ENCODE measurements around the gene ZNF776.
"Not testable (repeated sequence)": the region's sequence is repeated elsewhere in the genome, so short reads cannot be mapped to it uniquely, and the experiment has no call there.

The ZNF776 gene

DNA sequence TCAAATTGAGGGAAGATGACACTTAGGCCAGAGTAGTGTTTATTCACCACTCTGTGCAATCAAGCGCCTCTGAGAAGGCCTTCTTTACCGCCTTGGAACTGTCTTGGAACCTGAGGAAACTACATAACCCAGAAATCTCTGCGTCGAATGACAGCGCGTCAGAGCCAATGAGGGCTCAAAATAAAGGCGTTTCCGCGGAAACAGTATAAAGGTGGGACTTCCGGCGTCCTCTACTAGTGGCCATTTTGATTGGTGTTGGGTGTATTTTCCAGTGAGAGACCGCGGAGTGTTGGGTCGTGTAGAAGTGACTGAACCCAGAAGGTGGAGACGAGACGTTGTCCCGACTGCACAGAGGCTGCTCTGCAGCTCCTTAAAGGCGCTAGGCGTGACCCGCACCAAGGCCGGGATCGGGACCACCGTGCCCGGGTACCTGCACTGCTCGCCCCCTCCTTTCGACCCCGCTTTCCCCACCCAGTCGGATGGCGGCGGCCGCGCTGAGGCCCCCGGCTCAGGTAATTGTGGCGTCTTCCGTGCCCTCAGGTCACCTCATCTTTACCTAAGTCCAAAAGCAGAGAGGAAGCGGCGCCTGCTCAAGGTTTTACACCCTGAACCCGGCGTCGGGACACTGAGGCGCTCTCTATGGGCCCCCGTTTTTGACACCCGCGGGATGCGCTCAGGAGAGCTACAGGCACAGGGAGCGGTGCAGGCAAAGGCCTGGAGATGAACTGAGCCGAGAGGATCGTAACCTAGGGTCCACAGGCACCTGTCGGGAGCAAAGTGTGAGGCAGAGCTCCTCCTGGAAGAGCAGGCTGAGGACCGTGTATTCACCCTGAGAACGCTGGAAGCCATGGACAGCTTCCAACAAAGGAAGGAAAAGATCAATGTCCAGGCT, at the start of gene ZNF776:
Gene ZNF776 (plus strand): TSS at position 236 of the 892 bp plus-strand sequence. CDS start 244 bp downstream, at position 480.
- DNase-seq, result peak; percentile 80

DNA sequence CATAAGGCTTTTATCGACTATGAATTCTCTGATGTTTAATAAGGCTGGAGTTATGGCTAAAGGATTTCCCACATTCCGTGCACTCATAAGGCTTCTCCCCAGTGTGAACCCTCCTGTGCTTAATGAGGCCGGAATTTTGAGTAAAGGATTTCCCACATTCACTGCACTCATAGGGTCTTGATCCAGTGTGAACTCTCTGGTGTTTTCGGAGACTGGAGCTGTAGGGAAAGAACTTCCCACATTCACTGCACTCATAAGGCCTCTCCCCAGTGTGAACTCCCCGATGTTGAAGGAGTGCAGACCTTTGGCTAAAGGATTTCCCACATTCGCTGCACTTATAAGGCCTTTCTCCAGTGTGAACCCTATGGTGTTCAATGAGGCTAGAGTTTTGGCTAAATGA, 45.0 kb upstream of the ZNF776 start:
- no peak for DNase-seq

DNA sequence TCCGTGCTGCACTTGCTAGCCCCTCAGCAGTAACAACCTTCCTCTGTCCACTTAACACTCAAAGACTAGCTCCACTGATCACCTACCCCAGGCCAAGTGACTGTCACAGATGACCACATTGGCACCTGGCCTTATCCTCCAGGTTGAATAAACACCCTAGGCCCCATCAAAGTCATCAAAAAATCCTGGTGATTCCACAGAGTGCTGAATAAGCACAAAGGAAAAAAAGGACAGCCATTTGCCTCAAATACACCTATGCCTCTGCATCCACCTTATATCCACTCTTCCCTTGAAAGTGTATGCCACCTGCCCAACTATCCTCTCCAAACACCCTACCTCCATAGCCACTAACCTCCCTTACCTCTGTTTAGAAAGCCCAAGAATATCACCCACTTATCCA, 40.3 kb upstream of the ZNF776 start:
- DNase-seq, result no peak

DNA sequence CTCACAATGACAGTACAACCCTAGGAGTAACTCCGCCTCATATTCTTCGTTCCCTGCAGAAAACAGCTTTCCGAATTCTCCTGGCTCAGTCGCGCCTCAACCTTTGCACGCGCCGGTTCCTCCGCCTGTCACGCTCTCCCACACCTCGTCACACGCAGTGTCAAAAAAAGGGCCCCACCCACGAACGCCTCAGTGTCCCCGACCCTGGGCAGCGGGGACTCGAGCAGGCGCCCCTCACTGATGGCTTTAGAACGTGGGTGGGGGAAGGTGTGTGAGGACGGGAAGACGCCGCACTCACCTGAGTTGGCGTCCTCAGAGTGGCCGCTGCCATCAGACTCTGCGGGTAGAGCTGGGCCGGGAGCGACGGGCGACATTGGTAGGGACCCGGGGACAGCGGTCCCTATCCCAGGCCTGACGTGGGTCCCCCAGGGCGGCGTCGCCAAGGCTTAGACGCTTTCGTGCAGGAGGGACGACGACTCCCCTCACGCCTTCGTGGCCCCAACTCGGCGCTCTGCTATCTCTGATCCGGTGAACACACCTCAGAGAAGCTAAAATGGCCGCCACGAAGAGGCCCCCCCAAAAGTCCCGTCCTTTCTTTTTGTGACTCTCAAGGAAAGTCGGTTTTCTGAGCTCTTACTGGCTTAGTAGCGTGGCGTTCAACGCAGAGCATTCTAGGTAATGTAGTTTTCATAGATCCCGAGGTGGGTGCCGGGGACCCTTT, 37.8 kb upstream of the ZNF776 start, which contains the start of gene ZNF154:
Gene ZNF154 (minus strand): TSS at position 564 of the 721 bp plus-strand sequence. CDS start 233 bp downstream, at position 331.
- DNase-seq, result peak; percentile 44

DNA sequence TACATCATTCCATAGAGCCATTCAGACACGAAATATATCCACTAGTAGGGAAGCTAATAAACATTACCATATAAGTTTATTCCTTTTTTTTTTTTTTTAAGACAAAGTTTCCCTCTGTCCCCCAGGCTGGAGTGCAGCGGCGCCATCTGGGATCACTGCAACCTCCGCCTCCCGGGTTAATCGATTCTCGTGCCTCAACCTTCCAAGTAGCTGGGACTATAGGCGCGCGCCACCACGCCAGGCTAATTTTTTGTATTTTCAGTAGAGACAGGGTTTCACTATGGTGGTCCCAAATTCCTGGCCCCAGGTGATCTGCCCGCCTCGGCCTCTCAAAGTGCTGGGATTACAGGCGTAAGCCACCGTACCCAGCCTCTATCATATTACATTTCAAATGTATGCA, 37.0 kb upstream of the ZNF776 start:
- DNase-seq, result no peak

DNA sequence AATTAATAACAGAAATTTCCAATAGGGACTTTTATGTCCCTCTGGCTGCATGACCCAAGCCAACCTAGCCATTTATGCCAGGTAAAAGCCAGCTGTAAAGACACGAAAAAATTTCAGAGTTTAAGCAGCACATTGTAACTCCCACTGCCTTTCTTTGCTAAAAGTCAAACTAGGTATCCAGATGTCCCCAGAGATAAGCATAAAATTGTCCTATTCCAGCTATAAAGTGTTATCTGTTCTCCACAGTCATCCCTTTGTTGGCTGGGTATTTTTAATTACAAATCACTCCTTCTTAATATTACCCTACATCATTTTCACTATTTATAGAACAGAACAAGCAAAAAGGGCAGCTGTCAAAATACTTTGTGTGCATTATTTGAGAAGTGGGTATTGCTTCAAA, 34.4 kb upstream of the ZNF776 start:
- DNase-seq, result no peak

DNA sequence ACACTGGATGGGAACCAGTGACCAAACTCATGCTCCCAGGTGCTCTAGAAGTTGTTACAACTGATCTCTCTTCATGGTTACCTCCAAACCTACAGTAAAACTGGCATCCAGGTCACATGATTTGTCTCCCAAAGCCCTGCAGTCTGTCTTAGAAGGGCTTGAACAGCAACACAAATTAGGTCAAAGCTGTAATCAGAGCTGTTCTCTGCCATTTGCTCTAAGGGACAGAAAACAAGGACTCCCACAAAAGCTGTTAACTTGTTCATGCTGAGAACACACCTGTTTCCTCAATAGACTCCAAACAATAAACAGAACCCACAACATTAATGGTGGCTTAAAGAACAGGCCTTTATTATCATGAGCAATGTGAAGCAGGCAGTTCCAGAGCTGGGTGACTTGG, 27.2 kb upstream of the ZNF776 start:
- no peak for DNase-seq

DNA sequence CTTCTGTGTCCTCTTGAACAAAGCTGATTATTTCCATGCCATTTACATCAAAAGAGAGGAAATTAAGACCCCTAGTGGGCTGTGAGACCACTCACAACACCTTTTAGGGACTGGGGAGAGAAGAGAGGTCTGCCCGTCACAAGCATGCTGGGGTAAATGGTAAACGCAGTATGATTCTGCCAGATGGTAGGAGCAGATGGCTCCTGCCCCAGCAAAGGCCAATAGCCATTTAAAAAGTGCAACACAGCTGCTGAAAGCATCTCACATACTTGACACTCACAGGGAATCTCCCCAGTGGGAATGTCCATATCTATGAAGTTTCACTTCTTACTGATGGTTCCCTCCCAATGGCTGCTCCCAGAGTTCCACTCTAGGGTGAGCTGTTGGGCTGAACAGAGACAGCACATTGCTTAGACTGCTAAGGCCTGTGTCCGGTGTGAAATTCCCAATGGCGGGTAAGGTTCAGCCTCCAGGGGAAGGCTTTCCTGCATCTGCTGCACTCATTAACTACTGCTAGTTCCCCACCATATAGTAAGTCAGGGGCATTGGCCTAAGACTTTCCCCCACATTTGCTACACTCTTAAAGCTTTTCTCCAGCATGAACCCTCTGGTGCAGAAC, 26.6 kb upstream of the ZNF776 start:
- DNase-seq, result no peak

DNA sequence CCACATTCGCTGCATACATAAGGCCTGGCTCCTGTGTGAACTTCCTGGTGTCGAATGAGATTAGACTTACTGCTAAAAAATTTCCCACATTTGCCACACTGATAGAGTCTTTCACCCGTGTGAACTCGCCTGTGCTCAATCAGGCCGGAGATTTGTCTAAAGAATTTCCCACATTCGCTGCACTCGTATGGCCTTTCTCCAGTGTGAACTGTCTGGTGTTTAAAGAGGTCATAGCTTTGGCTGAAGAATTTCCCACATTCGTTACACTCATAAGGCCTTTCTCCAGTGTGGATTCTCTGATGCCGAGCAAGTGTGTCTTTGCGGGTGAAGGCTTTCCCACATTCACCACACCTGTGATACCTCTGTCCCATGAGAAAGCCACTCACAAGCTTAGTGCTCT, 25.7 kb upstream of the ZNF776 start:
- DNase-seq, result no peak

DNA sequence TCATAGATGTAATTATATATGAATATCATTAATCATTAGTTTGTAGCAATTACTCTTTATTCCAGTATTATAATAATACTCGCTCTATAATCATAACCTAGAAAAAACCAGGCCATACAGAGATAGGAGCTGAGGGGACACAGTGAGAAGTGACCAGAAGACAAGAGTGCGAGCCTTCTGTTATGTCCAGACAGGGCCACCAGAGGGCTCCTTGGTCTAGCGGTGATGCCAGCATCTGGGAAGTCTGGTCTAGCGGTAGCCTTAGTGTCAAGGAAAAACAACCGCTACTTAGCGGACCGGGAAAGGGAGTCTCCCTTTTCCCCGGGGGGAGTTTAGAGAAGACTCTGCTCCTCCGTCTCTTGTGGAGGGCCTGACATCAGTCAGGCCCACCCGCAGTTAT, 8.3 kb upstream of the ZNF776 start:
- DNase-seq, result not testable (repeated sequence)

DNA sequence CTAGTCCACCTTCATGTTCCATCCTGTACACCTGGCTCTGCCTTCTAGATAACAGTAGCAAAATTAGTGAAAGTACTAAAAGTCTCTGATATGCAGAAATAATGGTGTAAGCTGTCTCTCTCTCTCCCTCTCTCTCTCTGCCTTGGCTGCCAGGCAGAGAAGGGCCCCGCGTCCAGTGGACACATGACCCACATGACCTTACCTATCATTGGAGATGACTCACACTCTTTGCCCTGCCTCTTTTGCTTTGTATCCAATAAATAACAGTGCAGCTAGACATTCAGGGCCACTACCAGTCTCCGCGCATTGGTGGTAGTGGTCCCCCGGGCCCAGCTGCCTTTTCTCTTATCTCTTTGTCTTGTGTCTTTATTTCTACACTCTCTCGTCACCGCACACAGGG, 7.8 kb upstream of the ZNF776 start:
- DNase-seq, result not testable (repeated sequence)

DNA sequence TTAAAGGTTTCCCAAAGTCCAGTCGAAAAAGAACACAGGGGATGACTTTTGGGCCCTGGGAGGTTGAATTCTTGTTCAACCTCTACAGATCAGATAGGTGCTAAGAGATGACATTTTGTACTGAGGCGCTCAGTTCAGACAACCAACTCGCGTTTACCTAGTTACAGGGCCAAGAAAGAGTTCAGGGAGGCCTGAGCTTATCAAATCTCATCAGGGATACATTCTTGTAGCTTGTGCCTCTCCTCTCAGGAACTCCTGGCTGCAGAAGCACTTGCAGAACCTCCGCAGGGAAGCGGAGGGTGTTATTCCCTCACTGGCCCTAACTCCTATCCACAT, 825 bp downstream of the ZNF776 start:
- DNase-seq, result no peak

DNA sequence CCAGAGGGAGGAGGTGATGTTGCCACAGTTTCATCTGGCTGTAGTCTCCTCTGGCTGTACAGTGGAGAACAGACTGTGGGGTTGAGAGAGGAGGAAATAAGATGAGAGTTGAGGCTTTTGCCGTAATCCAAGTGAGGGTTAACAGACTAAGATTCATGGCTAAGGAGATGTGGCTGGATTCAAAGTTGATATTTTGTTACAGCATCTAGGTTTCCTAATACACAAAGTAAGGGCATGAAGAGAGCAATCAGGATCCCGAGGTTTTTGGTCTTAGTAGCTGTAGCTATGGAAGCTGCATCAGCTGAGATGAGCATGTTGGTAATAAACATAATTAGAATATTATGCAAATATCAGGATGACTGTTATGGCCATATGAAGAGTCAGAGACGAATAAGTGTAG, 1.4 kb downstream of the ZNF776 start:
- DNase-seq, result no peak

DNA sequence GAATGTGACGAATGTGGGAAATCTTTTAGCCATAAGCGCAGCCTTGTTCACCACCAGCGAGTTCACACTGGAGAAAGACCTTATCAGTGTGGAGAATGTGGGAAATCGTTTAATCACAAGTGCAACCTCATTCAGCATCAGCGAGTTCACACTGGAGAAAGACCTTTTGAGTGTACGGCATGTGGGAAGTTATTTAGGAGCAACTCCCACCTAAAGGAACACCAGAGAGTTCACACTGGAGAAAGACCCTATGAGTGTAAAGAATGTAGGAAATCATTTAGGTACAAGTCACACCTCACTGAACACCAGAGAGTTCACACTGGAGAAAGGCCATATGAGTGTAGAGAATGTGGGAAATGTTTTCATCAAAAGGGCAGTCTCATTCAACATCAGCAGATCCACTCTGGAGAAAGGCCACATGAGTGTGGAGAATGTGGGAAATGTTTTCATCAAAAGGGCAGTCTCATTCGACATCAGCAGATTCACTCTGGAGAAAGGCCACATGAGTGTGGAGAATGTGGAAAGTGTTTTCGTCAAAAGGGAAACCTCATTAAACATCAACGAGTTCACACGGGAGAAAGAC, 7.6 kb downstream of the ZNF776 start:
- DNase-seq, result no peak

DNA sequence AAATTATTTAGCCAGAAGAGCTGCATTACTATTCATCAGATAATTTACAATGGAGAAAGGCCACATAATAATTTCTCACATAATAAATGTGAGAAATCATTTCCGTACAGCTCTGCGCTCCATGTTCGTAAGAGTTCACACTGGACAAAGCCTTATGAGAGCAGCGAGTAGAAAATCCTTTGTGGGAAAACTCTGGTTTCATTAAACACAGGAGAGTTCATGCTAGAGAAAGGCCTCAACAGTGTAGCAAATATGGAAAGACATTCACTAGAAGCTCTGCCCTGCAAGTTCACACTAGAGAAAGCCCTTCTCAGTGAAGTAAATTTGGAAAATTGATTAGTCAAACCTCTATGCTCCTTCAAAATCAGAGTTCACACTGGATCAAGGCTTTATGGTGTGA, 8.4 kb downstream of the ZNF776 start:
- no peak for DNase-seq

DNA sequence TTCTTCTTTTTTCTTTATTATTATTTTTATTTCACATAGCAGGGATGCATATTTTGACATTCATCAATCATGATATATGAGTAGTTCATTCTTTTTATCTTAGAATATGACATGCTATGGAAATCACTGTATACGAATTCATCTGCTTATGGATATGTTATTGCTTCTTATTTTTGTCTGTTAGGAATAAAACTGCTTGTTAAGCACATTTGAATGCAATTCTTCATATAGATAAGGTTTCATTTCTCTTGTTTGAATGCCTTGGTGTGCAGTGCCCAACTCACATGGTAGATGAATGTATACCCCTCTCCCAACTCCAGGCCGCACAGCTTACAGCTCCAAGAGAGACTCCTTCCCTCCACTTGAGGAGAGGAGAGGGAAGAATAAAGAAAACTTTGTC, 11.3 kb downstream of the ZNF776 start:
- no peak for DNase-seq

DNA sequence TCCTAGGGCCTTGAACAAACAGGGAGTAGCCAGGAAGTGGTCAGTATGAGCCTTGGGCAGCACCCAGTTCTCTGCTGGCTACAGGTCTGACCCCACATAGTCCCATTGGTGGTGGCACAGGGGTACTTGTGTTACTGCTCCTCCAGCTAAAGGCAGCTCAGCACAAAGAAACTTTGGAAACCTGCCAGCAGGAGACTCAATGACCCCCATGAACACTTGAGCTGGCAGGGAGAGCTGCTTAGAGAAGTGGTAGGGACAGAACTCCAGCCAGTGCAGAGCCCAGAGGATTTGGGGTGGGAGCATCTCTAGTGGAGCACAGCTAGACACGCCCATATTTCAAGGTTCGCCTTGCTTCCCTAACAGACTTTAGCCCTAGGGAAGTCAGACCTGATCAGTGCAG, 12.5 kb downstream of the ZNF776 start:
- DNase-seq, result no peak

DNA sequence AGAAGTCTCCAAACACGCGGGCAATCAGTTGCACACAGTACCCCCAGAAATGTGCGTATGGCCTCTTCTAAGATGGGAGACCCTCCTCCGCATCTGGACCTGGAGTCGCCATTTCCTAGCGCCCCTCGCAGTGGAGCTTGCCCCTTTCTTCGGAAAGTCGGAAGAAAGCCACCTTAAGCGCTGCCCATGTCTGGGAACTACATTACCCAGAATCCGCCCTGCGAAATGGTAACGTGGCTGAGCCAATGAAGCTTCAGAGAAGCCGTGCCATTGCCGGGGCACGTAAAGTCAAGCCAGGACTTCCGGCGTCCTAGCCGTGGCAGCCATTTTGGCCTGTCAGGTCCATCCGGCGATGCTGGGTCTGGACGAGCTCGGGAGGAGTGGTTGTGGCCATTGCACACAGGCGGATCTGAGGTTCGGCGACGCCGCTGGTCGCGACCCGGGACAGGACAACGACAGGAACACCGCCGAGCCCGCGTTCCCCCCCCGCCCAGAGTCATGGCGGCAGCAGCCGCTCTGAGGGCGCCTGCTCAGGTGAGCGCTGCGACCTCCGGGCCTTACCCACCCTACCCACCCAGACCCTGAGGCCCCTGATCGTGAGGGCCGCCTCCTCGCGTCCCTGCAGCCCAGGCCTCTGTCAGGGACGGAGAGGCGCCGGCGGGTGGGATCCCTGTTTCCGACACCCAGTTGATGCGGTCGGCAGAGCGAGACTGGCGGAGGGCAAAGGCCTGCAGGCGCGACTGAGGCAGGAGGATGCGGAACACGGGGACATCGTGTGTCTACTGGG, 22.9 kb downstream of the ZNF776 start, which contains the start of gene ZNF586:
Gene ZNF586 (plus strand): TSS at position 332 of the 787 bp plus-strand sequence. CDS start 167 bp downstream, at position 499.
- DNase-seq, result peak; percentile 85

DNA sequence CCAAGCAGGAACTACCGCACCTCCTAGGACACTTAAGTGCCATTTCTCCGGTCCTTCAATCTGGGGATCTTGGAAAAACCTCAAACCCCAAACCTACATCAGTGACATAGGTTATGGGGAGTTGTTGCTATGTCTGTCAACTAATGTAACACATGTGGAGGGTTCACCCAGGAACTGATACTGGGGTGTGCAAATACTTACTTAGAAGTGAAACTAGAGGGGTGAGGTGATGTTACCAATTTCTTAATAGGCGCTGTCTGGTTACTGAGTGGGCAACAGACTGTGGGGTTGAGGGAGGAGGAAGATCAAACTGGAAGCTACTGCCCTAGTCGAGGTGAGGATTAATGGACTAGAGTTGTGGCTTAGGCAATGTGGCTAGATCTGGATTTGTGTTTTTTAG, 24.8 kb downstream of the ZNF776 start:
- no peak for DNase-seq

DNA sequence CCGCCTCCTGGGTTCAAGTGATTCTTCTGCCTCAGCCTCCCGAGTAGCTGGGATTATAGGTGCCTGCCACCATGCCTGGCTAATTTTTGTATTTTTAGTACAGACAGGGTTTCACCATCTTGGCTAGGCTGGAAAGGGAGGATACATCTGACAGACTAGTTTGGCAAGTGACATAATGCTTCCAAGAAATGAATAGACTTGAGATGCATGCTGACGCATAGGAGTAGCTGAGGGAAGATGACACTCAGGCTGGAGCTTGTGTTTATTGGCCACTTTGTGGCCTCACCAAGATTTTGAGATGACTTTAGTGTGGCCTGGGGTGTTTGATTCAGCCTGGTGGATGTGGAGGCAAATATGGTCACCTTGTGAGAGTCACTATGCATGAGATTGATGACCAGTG, 26.9 kb downstream of the ZNF776 start:
- DNase-seq, result no peak

DNA sequence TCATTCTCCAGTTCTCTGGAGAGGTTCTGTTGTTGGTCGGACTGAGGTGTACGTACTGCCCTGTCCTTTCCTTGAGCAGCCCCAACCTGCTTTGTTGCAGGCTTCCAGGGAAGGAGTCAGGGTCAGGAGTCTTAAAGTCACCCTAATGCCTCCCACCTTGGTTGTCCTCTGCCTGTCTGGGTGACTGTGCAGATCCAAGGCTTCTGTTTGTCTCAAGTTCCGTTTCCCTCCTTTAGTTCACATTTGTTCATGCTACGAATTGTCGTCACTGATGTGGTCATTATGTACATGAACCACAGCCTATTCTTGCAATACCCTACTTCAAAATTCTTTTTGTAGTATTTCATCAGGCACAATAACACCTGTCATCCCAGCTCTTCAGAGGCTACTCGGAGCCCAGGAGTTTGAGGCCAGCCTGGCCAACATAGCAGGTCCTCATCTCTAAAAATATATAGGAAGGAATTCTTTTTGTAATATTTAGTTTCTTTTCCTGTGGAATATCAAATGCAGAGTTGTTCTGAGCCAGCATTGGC, 30.2 kb downstream of the ZNF776 start:
- no peak for DNase-seq

DNA sequence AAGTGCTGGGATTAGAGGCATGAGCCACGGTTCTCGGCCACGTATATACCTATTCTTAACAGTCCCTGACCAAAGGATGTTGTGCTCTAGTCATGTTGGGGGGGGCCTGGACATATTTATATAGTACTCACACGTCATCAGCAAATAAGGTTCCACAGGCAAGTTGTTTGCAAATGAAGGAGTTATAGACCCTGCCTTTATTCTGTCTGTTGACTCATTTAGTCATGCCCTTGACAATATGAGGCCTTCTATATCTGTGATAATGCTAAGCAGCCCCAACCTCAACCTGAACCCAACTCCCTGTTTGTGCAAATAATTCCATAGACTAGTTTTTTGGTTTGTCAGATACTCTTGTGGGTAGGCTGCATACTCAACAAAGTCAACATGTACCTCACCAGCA, 31.7 kb downstream of the ZNF776 start:
- DNase-seq, result no peak
